Activated T-helper 17 cell treated with anti-CD3 and anti-CD28 coated beads, Interleukin-2, amount 50 U/mL, for 72 hours (primary cell): ENCODE results near the gene GUCY2C. TPM values are rescaled to one million over a fixed set of nuclear protein-coding genes. Genes with fewer than 3 reads are reported as not detected.

ENCODE experiments used
- total RNA-seq, 2 donors: library from RNA; stranded (reverse); gene quantifications; one replicate each; pipeline ENCODE4 v1.2.3, GENCODE V29; 2022

Gene GUCY2C
- total RNA-seq, 2 donors from 2014 or later, result not detected

Other genes with a start within 250 kb of the GUCY2C start
- not detected for gene PLBD1, start 128.7 kb downstream of the GUCY2C start, total RNA-seq
- 100 to 1,000 TPM in 1 of 2 donors, 10 to 100 TPM in 1; 87.5 to 102 TPM for gene WBP11, start 106.9 kb upstream of the GUCY2C start, total RNA-seq
- 1 to 10 TPM; 2.6 to 3.7 TPM for gene C12orf60, start 107.1 kb upstream of the GUCY2C start, total RNA-seq
- gene SMCO3, start 117.6 kb upstream of the GUCY2C start, total RNA-seq, result not detected
- gene ART4, start 146.9 kb upstream of the GUCY2C start, total RNA-seq, result not detected
- gene MGP, start 189.3 kb upstream of the GUCY2C start, total RNA-seq, result under 1 TPM in 1 of 2 donors, not detected in 1; 0.74 TPM
- gene ERP27, start 241.9 kb upstream of the GUCY2C start, total RNA-seq, result 1 to 10 TPM; 5.2 to 9.4 TPM